K562 (cell line): ENCODE results near the gene RNF145.

ENCODE experiments used
- KAT8 ChIP-seq: fragments of 450-650 bp; IDR thresholded peaks from 2 replicates; pipeline ENCODE4 v1.6.1; 2016; ENCODE audit warnings: low read depth, mild to moderate bottlenecking
- NR3C1 ChIP-seq: sonication (generic); formaldehyde crosslinking; IDR thresholded peaks from 2 replicates; pipeline ENCODE4 v1.8.1; 2022; ENCODE audit warnings: missing genetic modification reagents
- PCBP2 ChIP-seq: fragments of 200-400 bp; formaldehyde crosslinking; IDR thresholded peaks from 2 replicates; pipeline ENCODE4 v1.6.1; 2018; ENCODE audit warnings: low read length, low read depth, mild to moderate bottlenecking, moderate library complexity; ENCODE audit not compliant: poor library complexity, severe bottlenecking
- POLR2A ChIP-seq: fragments of 450-650 bp; conservative IDR thresholded peaks from 2 replicates; pipeline ENCODE4 v1.6.1; 2016
- ZNF224 ChIP-seq: sonication (generic); formaldehyde crosslinking; IDR thresholded peaks from 2 replicates; pipeline ENCODE4 v1.8.0; 2022; ENCODE audit warnings: mild to moderate bottlenecking, missing genetic modification reagents
- TF ChIP-seq, protein P1 (sequence below): fragments of 450-650 bp; IDR thresholded peaks from 2 replicates; pipeline ENCODE4 v1.6.1; 2016
- TF ChIP-seq, protein P2 (sequence below): sonication (generic); formaldehyde crosslinking; IDR thresholded peaks from 2 replicates; pipeline ENCODE4 v1.8.1; 2023; ENCODE audit warnings: mild to moderate bottlenecking, missing genetic modification reagents

DNA sequence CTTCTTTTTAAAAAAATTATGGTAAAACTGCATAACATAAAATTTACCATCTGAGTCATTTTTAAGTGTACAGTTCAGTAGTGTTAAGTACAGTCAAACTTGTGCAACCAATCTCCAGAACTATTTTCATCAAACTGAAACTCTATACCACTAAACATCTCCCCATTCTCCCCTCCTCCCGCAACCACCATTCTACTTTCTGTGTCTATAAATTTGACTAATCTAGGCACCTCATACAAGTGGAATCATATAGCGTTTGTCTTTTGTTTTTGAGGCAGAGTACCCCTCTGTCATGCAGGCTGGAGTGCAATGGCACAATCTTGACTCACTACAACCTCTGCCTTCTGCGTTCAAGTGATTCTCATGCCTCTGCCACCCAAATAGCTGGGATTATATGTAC is 85.7 kb downstream of the RNF145 start:
- TF ChIP-seq PCBP2 = no peak
- TF ChIP-seq, protein P1, sequence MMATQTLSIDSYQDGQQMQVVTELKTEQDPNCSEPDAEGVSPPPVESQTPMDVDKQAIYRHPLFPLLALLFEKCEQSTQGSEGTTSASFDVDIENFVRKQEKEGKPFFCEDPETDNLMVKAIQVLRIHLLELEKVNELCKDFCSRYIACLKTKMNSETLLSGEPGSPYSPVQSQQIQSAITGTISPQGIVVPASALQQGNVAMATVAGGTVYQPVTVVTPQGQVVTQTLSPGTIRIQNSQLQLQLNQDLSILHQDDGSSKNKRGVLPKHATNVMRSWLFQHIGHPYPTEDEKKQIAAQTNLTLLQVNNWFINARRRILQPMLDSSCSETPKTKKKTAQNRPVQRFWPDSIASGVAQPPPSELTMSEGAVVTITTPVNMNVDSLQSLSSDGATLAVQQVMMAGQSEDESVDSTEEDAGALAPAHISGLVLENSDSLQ = no peak
- TF ChIP-seq, protein P2, sequence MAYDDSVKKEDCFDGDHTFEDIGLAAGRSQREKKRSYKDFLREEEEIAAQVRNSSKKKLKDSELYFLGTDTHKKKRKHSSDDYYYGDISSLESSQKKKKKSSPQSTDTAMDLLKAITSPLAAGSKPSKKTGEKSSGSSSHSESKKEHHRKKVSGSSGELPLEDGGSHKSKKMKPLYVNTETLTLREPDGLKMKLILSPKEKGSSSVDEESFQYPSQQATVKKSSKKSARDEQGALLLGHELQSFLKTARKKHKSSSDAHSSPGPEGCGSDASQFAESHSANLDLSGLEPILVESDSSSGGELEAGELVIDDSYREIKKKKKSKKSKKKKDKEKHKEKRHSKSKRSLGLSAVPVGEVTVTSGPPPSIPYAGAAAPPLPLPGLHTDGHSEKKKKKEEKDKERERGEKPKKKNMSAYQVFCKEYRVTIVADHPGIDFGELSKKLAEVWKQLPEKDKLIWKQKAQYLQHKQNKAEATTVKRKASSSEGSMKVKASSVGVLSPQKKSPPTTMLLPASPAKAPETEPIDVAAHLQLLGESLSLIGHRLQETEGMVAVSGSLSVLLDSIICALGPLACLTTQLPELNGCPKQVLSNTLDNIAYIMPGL (CRISPR knock-in tag) = no peak
- no peak for TF ChIP-seq ZNF224 (CRISPR knock-in tag)
- TF ChIP-seq KAT8 = no peak
- TF ChIP-seq NR3C1 (CRISPR knock-in tag) = no peak
- TF ChIP-seq POLR2A = no peak
